Stimulated activated CD4-positive, alpha-beta T cell treated with anti-CD3 and anti-CD28 coated beads, TNF-alpha, amount 100 ng/mL, for 1 hour (primary cell): Measurements from ENCODE around the gene C1orf226.

Experiments
- DNase-seq, 3 donors: peaks; one replicate each; pipeline ENCODE4 v3.0.0-alpha.2; 2020; ENCODE audit warnings: low read depth in 3 of 3, low spot score in 1 of 3

Gene C1orf226

DNA sequence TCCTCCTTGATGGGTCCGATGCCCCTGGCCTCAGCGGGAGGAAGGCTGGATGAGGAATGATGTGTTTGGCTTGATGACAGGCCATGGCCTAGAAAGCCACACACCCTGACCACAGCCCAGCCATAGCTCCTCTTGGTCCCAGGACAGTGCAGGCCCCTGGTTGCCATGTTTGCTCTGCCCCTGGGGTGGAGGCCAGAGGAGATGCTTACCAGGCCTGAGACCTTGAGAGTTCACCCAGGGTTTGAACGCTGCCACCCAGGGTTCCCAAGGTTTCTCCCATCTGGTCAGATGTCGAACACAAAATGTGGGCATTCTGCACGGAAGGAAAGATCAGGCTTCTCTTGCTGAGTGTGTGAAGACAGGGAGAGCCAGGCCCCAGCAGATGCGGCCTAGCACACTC lies 2.6 kb downstream of the C1orf226 start:
- DNase-seq, result no peak

DNA sequence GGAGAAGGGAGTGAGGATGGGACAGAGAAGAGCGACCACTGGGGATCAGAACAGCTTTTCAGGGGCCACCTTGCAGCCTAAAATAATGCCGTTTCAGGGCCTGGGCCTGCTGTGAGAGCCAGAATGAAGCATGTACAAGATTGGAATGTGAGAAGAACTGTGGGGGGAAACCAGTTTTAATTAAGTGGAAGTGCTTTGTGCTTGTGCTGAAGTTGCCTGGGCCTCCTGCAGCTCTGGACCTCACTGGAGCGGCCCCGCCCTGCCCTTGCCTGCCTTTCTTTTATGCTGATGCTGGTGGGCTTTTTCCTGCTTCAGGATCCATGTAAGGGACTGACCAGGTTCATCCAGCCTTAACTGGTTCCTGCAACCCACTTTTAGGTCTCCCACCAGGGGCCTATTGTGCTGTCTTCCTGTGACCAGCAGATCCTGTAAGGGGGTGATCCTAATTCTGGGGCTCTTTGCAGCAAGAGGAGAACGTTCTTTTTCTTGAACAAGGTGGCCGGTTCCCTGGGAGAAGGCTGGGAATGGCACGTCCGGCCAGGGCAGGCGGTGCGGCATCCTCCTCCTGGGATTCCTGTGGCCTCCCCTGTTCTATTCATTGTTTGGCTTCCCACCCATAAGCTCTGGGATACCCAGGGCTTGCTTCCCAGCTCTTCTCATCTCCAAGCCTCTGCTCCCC lies 3.2 kb downstream of the C1orf226 start:
- no peak for DNase-seq

GRCh38 chr1:162385280-162385623 lies 3.7 kb downstream of the C1orf226 start:
- DNase-seq, result no peak

- no peak for DNase-seq
Observed at GRCh38 chr1:162385702-162386101, 4.2 kb downstream of the C1orf226 start.

GRCh38 chr1:162386292-162387225 lies 5.0 kb downstream of the C1orf226 start:
- DNase-seq, result no peak

GRCh38 chr1:162387226-162388082 lies 5.9 kb downstream of the C1orf226 start:
- no peak for DNase-seq

- no peak for DNase-seq
Observed at GRCh38 chr1:162388083-162388594, 6.6 kb downstream of the C1orf226 start.

DNA sequence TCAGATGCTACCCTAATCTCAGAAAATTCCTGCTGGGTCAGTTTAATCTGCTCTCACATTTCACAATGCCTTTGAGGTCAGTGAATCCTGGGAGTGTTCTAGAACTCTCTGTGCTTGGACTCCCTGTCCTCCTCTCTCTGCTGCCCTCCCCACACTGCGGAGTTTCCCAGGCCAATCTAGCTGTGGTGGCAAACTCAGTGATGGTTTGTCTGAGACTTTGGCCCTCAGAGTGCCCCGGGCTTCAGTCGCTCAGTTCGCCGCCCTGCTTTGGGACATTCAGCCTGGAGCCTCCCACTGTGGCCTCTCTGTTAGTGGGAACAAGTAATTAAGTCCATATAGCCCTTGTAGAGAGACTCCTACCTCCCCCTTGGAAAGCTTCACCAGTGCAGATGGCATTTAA lies 7.1 kb downstream of the C1orf226 start:
- no peak for DNase-seq

DNA sequence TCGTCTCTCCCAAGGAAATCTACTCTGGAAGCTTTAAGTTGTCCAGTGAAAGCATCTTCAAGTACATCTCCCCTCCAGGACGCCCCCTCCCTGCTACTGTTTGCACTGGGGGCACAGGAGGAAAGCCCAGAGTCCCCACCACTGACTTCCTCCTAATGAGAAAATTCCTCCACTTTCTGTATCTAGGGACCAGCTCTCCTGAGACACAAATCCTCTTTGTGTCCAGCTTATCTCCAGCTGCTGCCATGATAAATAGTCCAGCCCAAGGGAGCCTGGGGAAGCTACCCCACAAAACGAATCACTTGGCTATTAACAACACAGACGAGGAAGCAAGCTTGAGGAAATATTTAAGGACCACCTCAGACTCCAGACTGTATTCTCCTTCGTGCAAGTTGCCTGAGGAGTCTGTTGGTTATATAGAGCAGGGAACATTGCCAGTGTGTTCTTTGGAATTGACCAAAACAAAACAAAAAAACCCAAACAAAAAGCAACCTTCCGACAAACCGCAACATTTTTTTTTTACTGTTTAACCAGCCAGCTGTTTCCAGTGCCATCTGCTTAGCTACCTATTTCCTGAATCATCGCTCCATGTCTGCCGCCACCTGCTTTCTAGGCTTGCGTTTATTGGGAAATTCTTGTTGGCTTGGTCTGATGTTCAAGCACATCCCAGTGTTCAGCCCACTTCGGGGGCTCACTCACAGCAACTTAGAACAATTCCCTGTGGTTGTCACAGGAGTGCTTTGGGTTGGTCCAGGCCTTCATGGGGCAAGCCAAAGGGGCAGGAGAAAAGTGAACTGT lies 7.7 kb downstream of the C1orf226 start:
- DNase-seq, result no peak

DNA sequence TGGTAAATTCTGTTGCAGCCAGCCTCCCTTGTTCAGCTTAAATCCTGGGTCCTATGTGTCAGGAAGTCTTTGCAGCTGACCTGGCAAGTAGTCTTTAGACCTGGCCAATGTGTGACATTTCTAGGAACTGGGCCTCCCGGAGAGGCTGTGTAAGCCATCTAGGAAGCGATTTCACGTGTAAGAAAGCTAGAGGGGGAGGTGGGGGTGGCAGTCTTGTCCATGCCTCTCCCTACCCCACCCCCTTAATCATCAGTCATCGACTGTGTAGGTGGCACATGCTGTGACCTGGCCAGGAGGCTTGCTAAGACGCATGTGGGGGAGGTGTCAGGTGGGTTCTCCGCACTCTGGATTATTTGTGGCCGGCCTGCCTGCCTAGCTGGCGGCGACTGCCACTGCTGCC lies 8.4 kb downstream of the C1orf226 start:
- no peak for DNase-seq

DNA sequence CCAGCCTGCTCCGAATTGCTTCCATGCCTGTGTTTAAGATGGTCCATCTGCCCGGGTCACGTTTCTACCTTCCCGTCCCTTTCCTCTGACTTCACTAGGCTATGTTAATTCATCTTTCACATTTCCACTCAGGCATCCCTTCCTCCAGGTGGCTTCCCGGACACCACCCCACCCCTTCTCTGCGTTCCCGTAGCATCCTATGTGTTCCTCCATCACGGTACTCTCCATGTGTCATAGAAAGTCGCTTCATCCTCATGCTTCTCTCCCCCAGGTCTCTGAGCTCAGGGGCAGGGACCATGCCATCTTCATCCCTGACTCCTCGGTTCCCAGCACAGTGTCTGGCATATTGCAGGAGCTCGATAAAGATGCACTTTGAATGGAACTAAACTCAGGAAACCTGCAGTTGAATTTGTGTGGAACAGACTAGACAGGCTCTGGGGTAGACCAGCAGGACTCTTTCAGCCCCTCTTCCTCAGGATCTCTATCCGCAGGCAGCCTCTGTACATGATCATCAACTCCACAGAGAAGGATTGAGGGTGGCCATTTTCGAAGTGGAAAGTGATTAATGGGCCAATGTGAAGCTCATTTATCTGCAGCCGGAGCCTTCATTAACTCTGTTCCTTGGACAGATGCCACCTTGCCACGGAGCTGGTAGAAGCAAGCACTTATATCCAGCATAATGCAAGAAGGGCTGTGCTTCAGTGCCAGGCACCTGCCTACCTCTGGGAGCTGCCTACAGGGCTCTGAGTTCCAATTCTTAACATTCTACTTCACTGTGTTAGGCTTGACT lies 9.1 kb downstream of the C1orf226 start:
- DNase-seq, result no peak

DNA sequence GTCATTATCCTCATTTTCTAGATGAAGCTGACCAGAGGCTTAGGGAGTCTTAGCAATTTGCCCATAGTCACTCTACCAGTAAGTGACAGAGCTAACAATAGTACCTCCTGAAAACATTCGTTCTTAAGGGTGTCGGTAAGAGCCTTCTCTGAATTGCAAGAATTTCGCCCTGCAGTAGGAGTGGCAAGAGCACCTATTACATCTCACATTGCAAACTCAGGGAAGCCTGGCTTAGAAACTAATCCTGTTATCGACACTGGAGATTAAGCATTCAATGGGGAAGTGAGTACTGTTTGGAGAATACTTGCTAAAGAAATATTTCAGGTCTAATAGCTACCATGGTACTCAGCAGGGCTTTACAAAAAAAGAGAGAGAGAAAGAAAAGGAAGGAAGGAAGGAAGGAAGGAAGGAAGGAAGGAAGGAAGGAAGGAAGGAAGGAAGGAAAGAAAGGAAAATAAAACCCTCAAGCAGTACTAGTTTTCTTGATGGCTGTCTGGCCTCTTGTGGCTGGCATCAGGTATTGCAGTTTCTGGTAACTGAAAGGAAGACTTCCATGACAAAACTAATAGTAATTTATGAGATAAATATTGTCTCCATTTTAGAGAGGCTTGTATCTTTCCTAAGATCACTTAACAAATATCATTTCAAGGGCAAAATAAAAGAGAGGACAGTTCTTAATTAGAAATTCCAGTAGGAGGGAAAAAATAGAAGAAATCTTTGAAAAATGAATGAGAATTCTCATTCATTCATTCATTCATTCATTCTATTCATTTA lies 10.4 kb downstream of the C1orf226 start:
- DNase-seq, result no peak

- DNase-seq, result no peak
Observed at GRCh38 chr1:162396201-162396906, 14.8 kb downstream of the C1orf226 start.

GRCh38 chr1:162397039-162397448 lies 15.5 kb downstream of the C1orf226 start:
- no peak for DNase-seq

GRCh38 chr1:162397943-162398560 lies 16.5 kb downstream of the C1orf226 start:
- no peak for DNase-seq

GRCh38 chr1:162398999-162399580 lies 17.6 kb downstream of the C1orf226 start:
- DNase-seq, result no peak

GRCh38 chr1:162400790-162401355 lies 19.3 kb downstream of the C1orf226 start:
- no peak for DNase-seq
